Upper lobe of left lung (tissue), 4 donors: ENCODE measurements around the gene IL6.

ENCODE experiments used
- CTCF ChIP-seq, 6 experiments: fragments of 450-650 bp in 4 of 6; fragments of 200-600 bp in 2 of 6; sonication (generic) in 2 of 6; IDR thresholded peaks; one replicate each; pipeline ENCODE4 v1.5.1; 2016 to 2019; ENCODE audit warnings: antibody characterized with exemption in 6 of 6
- EP300 ChIP-seq, 4 donors: sonication (generic); formaldehyde crosslinking; IDR thresholded peaks; one replicate each; pipeline ENCODE4 v1.5.1; 2017; ENCODE audit warnings: antibody characterized with exemption in 4 of 4, control low read depth in 2 of 4
- POLR2A ChIP-seq, 4 donors: fragments of 450-650 bp; IDR thresholded peaks; one replicate each; pipeline ENCODE4 v1.5.1; 2016 to 2017; ENCODE audit warnings: antibody characterized with exemption in 4 of 4, mild to moderate bottlenecking in 2 of 4
- POLR2AphosphoS5 ChIP-seq, 2 donors: sonication (generic); formaldehyde crosslinking; IDR thresholded peaks; one replicate each; pipeline ENCODE4 v1.5.1; 2017; ENCODE audit warnings: antibody characterized with exemption in 2 of 2

- TF ChIP-seq POLR2A (IDR thresholded peaks at IDR 0.05) (no peak), CTCF (IDR thresholded peaks at IDR 0.05) (no peak), POLR2AphosphoS5 (IDR thresholded peaks at IDR 0.05) (no peak), EP300 (IDR thresholded peaks at IDR 0.05) (no peak)
Observed at GRCh38 chr7:22733761-22734160, 6.8 kb downstream of the IL6 start.
